H1 (cell line): ENCODE data around the gene FAM53B. TPM values are rescaled to one million over a fixed set of nuclear protein-coding genes. Genes with fewer than 3 reads are reported as not detected.

Source experiments
- CTCF ChIA-PET: fragments of 300-600 bp; sonication (Branson Sonifier 250); formaldehyde crosslinking; loops from one replicate; lab custom pipeline; 2021; ENCODE audit not compliant: partially characterized antibody; lab: Charles Lee
- POLR2A ChIA-PET: fragments of 300-600 bp; sonication (Branson Sonifier 250); formaldehyde crosslinking; loops from one replicate; lab custom pipeline; 2021; ENCODE audit warnings: inconsistent platforms; ENCODE audit not compliant: partially characterized antibody; lab: Charles Lee
- DNase-seq, 2 experiments: peaks; one replicate each; pipeline versions ENCODE4 v3.0.0 to v3.0.0-alpha.2; 2010 to 2022; ENCODE audit warnings: low spot score in 2 of 2, low read depth in 1 of 2, mixed read lengths in 1 of 2
- FAIRE-seq: peaks from 2 replicates; lab custom pipeline; 2011; peaks lifted over from hg19 to GRCh38; lab: Jason Lieb, UNC
- H2AFZ ChIP-seq: 2 replicates; pipeline ENCODE4 v1.8.1; 2012; ENCODE audit warnings: low read length, inconsistent platforms
- H2AK5ac ChIP-seq: 2 replicates; pipeline ENCODE4 v1.6.1; 2013; ENCODE audit warnings: low read depth, low read length
- H2BK120ac ChIP-seq: replicated peaks from 2 replicates; pipeline ENCODE3; 2013; ENCODE audit warnings: low read depth, low read length, inconsistent platforms
- H2BK12ac ChIP-seq: 2 replicates; pipeline ENCODE4 v1.6.1; 2013; ENCODE audit warnings: low read depth, low read length
- H2BK15ac ChIP-seq: 2 replicates; pipeline ENCODE4 v1.6.1; 2013; ENCODE audit warnings: low read length
- H2BK20ac ChIP-seq: 2 replicates; pipeline ENCODE4 v1.6.1; 2013; ENCODE audit warnings: low read length
- H2BK5ac ChIP-seq: 2 replicates; pipeline ENCODE4 v1.6.1; 2013; ENCODE audit warnings: low read depth, low read length
- H3K14ac ChIP-seq: 2 replicates; pipeline ENCODE4 v1.6.1; 2013; ENCODE audit warnings: inconsistent platforms; ENCODE audit not compliant: insufficient read length
- H3K18ac ChIP-seq: 2 replicates; pipeline ENCODE4 v1.6.1; 2013; ENCODE audit warnings: low read length; ENCODE audit errors: extremely low read depth
- H3K23ac ChIP-seq: 2 replicates; pipeline ENCODE4 v1.6.1; 2013; ENCODE audit warnings: inconsistent platforms; ENCODE audit not compliant: insufficient read length
- H3K23me2 ChIP-seq: 2 replicates; pipeline ENCODE4 v1.6.1; 2013; ENCODE audit warnings: low read depth, low read length
- H3K27ac ChIP-seq: 2 replicates; pipeline ENCODE4 v1.6.1; 2011; ENCODE audit warnings: low read depth, low read length, inconsistent platforms
- H3K27me3 ChIP-seq, 4 experiments: replicated peaks in 1 of 4; 1 replicate in 1 of 4; 2 replicates in 3 of 4; pipeline versions ENCODE4 v1.6.1 to v1.8.1; 2011 to 2013; ENCODE audit warnings: low read length in 3 of 4, mild to moderate bottlenecking in 3 of 4, inconsistent platforms in 2 of 4, mixed read lengths in 2 of 4, moderate library complexity in 1 of 4; ENCODE audit not compliant: control insufficient read depth in 3 of 4, insufficient read depth in 3 of 4; ENCODE audit errors: extremely low read depth in 1 of 4
- H3K36me3 ChIP-seq, 4 experiments: 2 replicates each; pipeline versions ENCODE4 v1.6.1 to v1.8.1; 2011 to 2013; ENCODE audit warnings: mild to moderate bottlenecking in 4 of 4, low read length in 3 of 4, moderate library complexity in 2 of 4, control low read depth in 1 of 4, inconsistent platforms in 1 of 4; ENCODE audit not compliant: insufficient read depth in 4 of 4, control insufficient read depth in 2 of 4
- H3K4ac ChIP-seq: replicated peaks from 2 replicates; pipeline ENCODE3; 2013; ENCODE audit warnings: low read length, low read depth, mixed read lengths, inconsistent platforms; ENCODE audit not compliant: insufficient read length
- H3K4me1 ChIP-seq, 4 experiments: replicated peaks in 1 of 4; 1 replicate in 1 of 4; 2 replicates in 3 of 4; pipeline versions ENCODE4 v1.6.1 to v1.8.1; 2011 to 2013; ENCODE audit warnings: low read length in 3 of 4, inconsistent platforms in 2 of 4, mixed read lengths in 1 of 4; ENCODE audit not compliant: insufficient read depth in 4 of 4, control insufficient read depth in 3 of 4
- H3K4me2 ChIP-seq, 2 experiments: 2 replicates each; pipeline versions ENCODE4 v1.6.1 to v1.8.1; 2011 to 2013; ENCODE audit warnings: low read depth in 2 of 2, low read length in 2 of 2, control low read depth in 1 of 2, inconsistent platforms in 1 of 2, mild to moderate bottlenecking in 1 of 2; ENCODE audit not compliant: insufficient read depth in 1 of 2
- H3K4me3 ChIP-seq, 4 experiments: fragments of 200-600, 300-600 bp in 1 of 4; sonication (generic), shearing (Covaris generic), sonication (Bioruptor Twin) in 1 of 4; 2 replicates each; pipeline versions ENCODE4 v1.5.1 to v1.8.1; 2011 to 2016; ENCODE audit warnings: low read length in 4 of 4, low read depth in 3 of 4, control low read depth in 2 of 4, inconsistent platforms in 2 of 4, mild to moderate bottlenecking in 2 of 4, mixed read lengths in 1 of 4, moderate library complexity in 1 of 4; ENCODE audit not compliant: insufficient read depth in 2 of 4; ENCODE audit errors: extremely low read depth in 1 of 4
- H3K56ac ChIP-seq: replicated peaks from 2 replicates; pipeline ENCODE3; 2013; ENCODE audit warnings: low read depth, mild to moderate bottlenecking, mixed read lengths, low read length, inconsistent platforms; ENCODE audit not compliant: insufficient read length
- H3K79me1 ChIP-seq: 2 replicates; pipeline ENCODE4 v1.6.1; 2013; ENCODE audit warnings: low read depth, low read length, control low read depth
- H3K79me2 ChIP-seq, 2 experiments: 2 replicates each; pipeline versions ENCODE4 v1.6.1 to v1.8.1; 2012 to 2013; ENCODE audit warnings: low read length in 2 of 2, mild to moderate bottlenecking in 2 of 2, inconsistent platforms in 1 of 2; ENCODE audit not compliant: insufficient read depth in 2 of 2, control insufficient read depth in 1 of 2
- H3K9ac ChIP-seq, 4 experiments: replicated peaks in 1 of 4; 1 replicate in 1 of 4; 2 replicates in 3 of 4; pipeline versions ENCODE4 v1.6.1 to v1.8.1; 2011 to 2013; ENCODE audit warnings: low read depth in 3 of 4, low read length in 3 of 4, control low read depth in 2 of 4, mild to moderate bottlenecking in 2 of 4, moderate library complexity in 2 of 4, inconsistent platforms in 1 of 4; ENCODE audit errors: extremely low read depth in 1 of 4
- H3K9me3 ChIP-seq, 2 experiments: 2 replicates each; pipeline versions ENCODE4 v1.6.1 to v1.8.1; 2012 to 2013; ENCODE audit warnings: mild to moderate bottlenecking in 2 of 2, moderate library complexity in 2 of 2, control low read depth in 1 of 2, inconsistent platforms in 1 of 2, low read depth in 1 of 2, low read length in 1 of 2, mixed read lengths in 1 of 2; ENCODE audit not compliant: insufficient read depth in 2 of 2
- H4K20me1 ChIP-seq, 2 experiments: replicated peaks in 1 of 2; 2 replicates each; pipeline versions ENCODE3 to v1.8.1; 2011 to 2013; ENCODE audit warnings: inconsistent platforms in 2 of 2, low read length in 2 of 2, mild to moderate bottlenecking in 1 of 2; ENCODE audit not compliant: insufficient read depth in 2 of 2, control insufficient read depth in 1 of 2
- H4K5ac ChIP-seq: 2 replicates; pipeline ENCODE4 v1.6.1; 2013; ENCODE audit warnings: low read length, low read depth, mixed read lengths, inconsistent platforms; ENCODE audit not compliant: insufficient read length
- H4K8ac ChIP-seq: 2 replicates; pipeline ENCODE4 v1.8.0; 2013; ENCODE audit warnings: mild to moderate bottlenecking, moderate library complexity, low read length, inconsistent platforms; ENCODE audit not compliant: insufficient read depth; ENCODE audit errors: extremely low read depth
- H4K91ac ChIP-seq: replicated peaks from 2 replicates; pipeline ENCODE3; 2013; ENCODE audit warnings: low read length, mixed read lengths, inconsistent platforms; ENCODE audit not compliant: insufficient read length
- ASH2L ChIP-seq: fragments of 200-600, 300-600 bp; sonication (generic); IDR thresholded peaks from one replicate; pipeline ENCODE4 v1.7.1; 2017; ENCODE audit warnings: low read length
- BRCA1 ChIP-seq: IDR thresholded peaks from 2 replicates; pipeline ENCODE4 v1.6.1; 2012; ENCODE audit warnings: low read depth, low read length, improper control_type of control experiment
- EZH2 ChIP-seq: fragments of 200-600 bp; sonication (generic); IDR thresholded peaks from 2 replicates; pipeline ENCODE4 v1.7.1; 2012; ENCODE audit warnings: low read depth, mild to moderate bottlenecking, moderate library complexity, low read length, inconsistent platforms; ENCODE audit not compliant: severe bottlenecking
- GTF2F1 ChIP-seq: IDR thresholded peaks from 2 replicates; pipeline ENCODE4 v1.6.1; 2012; ENCODE audit warnings: low read depth, low read length, improper control_type of control experiment, borderline replicate concordance
- NANOG ChIP-seq: IDR thresholded peaks from 2 replicates; pipeline ENCODE4 v1.6.1; 2011; ENCODE audit warnings: low read length, low read depth, mild to moderate bottlenecking, inconsistent platforms; ENCODE audit not compliant: insufficient read depth, poor library complexity, severe bottlenecking
- RNF2 ChIP-seq: fragments of 200-900, 300-1000 bp; sonication (generic); IDR thresholded peaks from 2 replicates; pipeline ENCODE4 v1.7.1; 2016; ENCODE audit warnings: borderline replicate concordance, low read depth, mild to moderate bottlenecking, antibody characterized with exemption, low read length; ENCODE audit not compliant: poor library complexity, severe bottlenecking; ENCODE audit errors: missing control alignments
- RXRA ChIP-seq: IDR thresholded peaks from 2 replicates; pipeline ENCODE4 v1.6.1; 2011; ENCODE audit warnings: low read depth, mild to moderate bottlenecking, low read length, moderate library complexity; ENCODE audit not compliant: insufficient read depth
- TAF1 ChIP-seq: IDR thresholded peaks from 2 replicates; pipeline ENCODE4 v1.6.1; 2011; ENCODE audit warnings: mild to moderate bottlenecking, low read depth, low read length
- TBP ChIP-seq: IDR thresholded peaks from 2 replicates; pipeline ENCODE4 v1.6.1; 2011; ENCODE audit warnings: low read depth, low read length, improper control_type of control experiment
- TEAD4 ChIP-seq: IDR thresholded peaks from 2 replicates; pipeline ENCODE4 v1.6.1; 2012; ENCODE audit warnings: low read depth, low read length, inconsistent platforms, mixed read lengths
- WGBS, 2 experiments: shearing (Covaris generic) in 1 of 2; methylation state at CpG; one replicate each; pipeline versions ENCODE4 v1.1.6 to v1.1.7; 2013 to 2015; ENCODE audit warnings: low lambda C conversion rate in 2 of 2, mixed read lengths in 2 of 2, inconsistent platforms in 1 of 2, low coverage in 1 of 2, missing lambda C conversion rate in 1 of 2; ENCODE audit not compliant: insufficient replicate concordance in 2 of 2, insufficient coverage in 1 of 2, insufficient read length in 1 of 2; ENCODE audit errors: extremely low coverage in 1 of 2, missing lambda C conversion rate in 1 of 2; 5-methylcytosine and 5-hydroxymethylcytosine counted together
- polyA plus RNA-seq, 7 experiments: library from polyadenylated mRNA; depleted of rRNA in 3 of 7; stranded (reverse) in 5 of 7; unstranded in 2 of 7; fragments of >200 nt in 5 of 7; fragments of 200-250 nt in 2 of 7; gene quantifications; 1 replicate in 5 of 7; 2 replicates in 1 of 7; 4 replicates in 1 of 7; pipeline versions ENCODE4 v1.2.1 to v1.2.3, GENCODE V29; 2011 to 2013; ENCODE audit warnings: missing spikeins in 2 of 7, mixed read lengths in 2 of 7
- total RNA-seq: library from RNA; stranded (reverse); fragmentation: NEBNext Ultra II Directional; extraction: Animal tissue kit (Norgen Biotek cat#: 25700); gene quantifications from 2 replicates; pipeline ENCODE4 v1.2.1, GENCODE V29; 2021
- TF ChIP-seq, protein P1 (sequence below): IDR thresholded peaks from 2 replicates; pipeline ENCODE4 v1.6.1; 2011; ENCODE audit warnings: low read length, improper control_type of control experiment
- TF ChIP-seq, protein P2 (sequence below): IDR thresholded peaks from 2 replicates; pipeline ENCODE4 v1.6.1; 2011; ENCODE audit warnings: low read depth, mild to moderate bottlenecking, low read length; ENCODE audit not compliant: insufficient read depth

Gene FAM53B
- total and polyA plus RNA-seq, 2 of the 8 experiments (the other 6 are each of a cell fraction or from before 2014, with no cell fraction given): 5.3 to 14.4 TPM

DNA sequence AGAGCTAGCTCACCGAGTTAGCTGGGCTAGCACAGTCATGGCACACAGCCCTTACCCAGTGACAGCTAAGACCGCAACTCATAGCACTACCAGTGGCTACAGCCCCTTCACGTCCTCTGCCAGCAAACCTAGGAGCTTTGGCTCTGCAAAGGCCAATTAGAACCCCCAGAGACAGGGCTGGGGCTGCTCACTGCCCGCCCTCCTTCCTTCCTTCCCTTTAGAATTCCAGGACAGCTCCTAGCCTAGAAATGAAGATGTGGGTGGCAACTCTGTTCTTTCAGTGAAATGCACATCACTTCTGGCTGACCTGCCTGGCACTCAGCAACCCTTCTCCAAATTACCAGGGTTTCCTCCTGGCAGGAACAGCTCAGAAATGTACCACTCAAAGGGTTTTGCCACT lies 99.9 kb downstream of the FAM53B start:
- Histone ChIP-seq H3K79me2 (no peaks in the 10 kb centered on the region), H3K18ac (no peak overlapping the region), H2BK5ac (no peak overlapping the region), H3K27ac (no peak overlapping the region), H3K27me3 (no peaks in the 10 kb centered on the region), H3K79me1 (no peaks in the 10 kb centered on the region; the same call in 1 of the 2 replicates), H2BK15ac (no peak overlapping the region), H2BK120ac (no peak overlapping the region), H3K9ac (no peak overlapping the region), H2BK12ac (no peak overlapping the region), H3K23ac (no peak overlapping the region), H4K5ac (no peak overlapping the region), H4K8ac (no peak overlapping the region), H3K36me3 (no peaks in the 10 kb centered on the region), H3K4ac (no peak overlapping the region), H2BK20ac (no peak overlapping the region), H4K91ac (no peak overlapping the region), H3K4me3 (no peak overlapping the region), H3K4me1 (peaks cover 0 to 7% (median 3%) of the 10 kb centered on the region in 4 experiments; a peak in 4 of 7 replicates), H3K9me3 (no peaks in the 10 kb centered on the region), H3K56ac (no peak overlapping the region), H3K23me2 (0 out of 2 replicates have a peak, but pooled peaks cover 2% of the 10 kb centered on the region), H4K20me1 (peaks cover 1 to 3% of the 10 kb centered on the region in 2 experiments), H3K4me2 (no peak overlapping the region), H3K14ac (no peak overlapping the region), H2AFZ (no peak overlapping the region), H2AK5ac (no peak overlapping the region)
- FAIRE-seq: no peak
- 82% methylated on average over 4 of the region's 4 CpGs; no CpG with 5 or more reads in 1 of the 2 experiments for WGBS, 2 experiments
- no peak for DNase-seq
- ChIA-PET POLR2A (no interaction called here), CTCF (interaction anchor here (0.8 to 5.5 kb wide), 18 partner anchors 11 to 131 kb away, joined by 3 to 37 read pairs (median 4); no protein-coding TSS in a partner anchor)
- TF ChIP-seq BRCA1 (no peak), RXRA (no peak), RNF2 (no peak), NANOG (no peak), TAF1 (no peak), ASH2L (no peak), TEAD4 (no peak), EZH2 (no peak), TBP (no peak), GTF2F1 (no peak)
- TF ChIP-seq, protein P1, sequence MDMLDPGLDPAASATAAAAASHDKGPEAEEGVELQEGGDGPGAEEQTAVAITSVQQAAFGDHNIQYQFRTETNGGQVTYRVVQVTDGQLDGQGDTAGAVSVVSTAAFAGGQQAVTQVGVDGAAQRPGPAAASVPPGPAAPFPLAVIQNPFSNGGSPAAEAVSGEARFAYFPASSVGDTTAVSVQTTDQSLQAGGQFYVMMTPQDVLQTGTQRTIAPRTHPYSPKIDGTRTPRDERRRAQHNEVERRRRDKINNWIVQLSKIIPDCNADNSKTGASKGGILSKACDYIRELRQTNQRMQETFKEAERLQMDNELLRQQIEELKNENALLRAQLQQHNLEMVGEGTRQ: no peak
- TF ChIP-seq, protein P2, sequence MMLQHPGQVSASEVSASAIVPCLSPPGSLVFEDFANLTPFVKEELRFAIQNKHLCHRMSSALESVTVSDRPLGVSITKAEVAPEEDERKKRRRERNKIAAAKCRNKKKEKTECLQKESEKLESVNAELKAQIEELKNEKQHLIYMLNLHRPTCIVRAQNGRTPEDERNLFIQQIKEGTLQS: no peak
